T-helper 17 cell (primary cell): ENCODE results near the gene PPM1F. TPM values are rescaled to one million over a fixed set of nuclear protein-coding genes. Genes with fewer than 3 reads are reported as not detected.
"Not testable (repeated sequence)": the region's sequence is repeated elsewhere in the genome, so short reads cannot be mapped to it uniquely, and the experiment has no call there.

ENCODE experiments used
- ATAC-seq: fragments of 150-1000 bp; cut with Tn5 transposase; 2 replicates; pipeline ENCODE4 v1.10.0; 2021; ENCODE audit warnings: mild to moderate bottlenecking, moderate library complexity
- DNase-seq, 3 donors: peaks; one replicate each; pipeline versions ENCODE4 v3.0.0 to v3.0.0-alpha.2; 2020 to 2021
- H3K9me3 ChIP-seq: one replicate; pipeline ENCODE4 v1.7.0; 2013; ENCODE audit warnings: low read length, mild to moderate bottlenecking; ENCODE audit not compliant: control insufficient read depth, poor library complexity, severe bottlenecking
- H3K27ac Mint-ChIP-seq: one replicate; pipeline ENCODE4 v1.8.0; 2022; ENCODE audit warnings: mild to moderate bottlenecking, moderate library complexity, mixed read lengths
- H3K27me3 Mint-ChIP-seq: one replicate; pipeline ENCODE4 v1.8.0; 2022; ENCODE audit warnings: mixed read lengths
- H3K36me3 Mint-ChIP-seq: one replicate; pipeline ENCODE4 v1.8.0; 2022; ENCODE audit warnings: low read depth, mixed read lengths
- H3K4me1 Mint-ChIP-seq: one replicate; pipeline ENCODE4 v1.8.0; 2022; ENCODE audit warnings: mild to moderate bottlenecking, mixed read lengths
- H3K4me3 Mint-ChIP-seq: one replicate; pipeline ENCODE4 v1.8.0; 2022; ENCODE audit warnings: mild to moderate bottlenecking, moderate library complexity, mixed read lengths
- total RNA-seq, 4 donors: library from RNA in 2 of 4; stranded (reverse) in 2 of 4; gene quantifications; one replicate each; pipeline ENCODE4 v1.2.3 and lab custom pipeline; 2022 to 2026

Gene PPM1F
- total RNA-seq, 2 donors from 2014 or later: 15.8 to 16.2 TPM

DNA sequence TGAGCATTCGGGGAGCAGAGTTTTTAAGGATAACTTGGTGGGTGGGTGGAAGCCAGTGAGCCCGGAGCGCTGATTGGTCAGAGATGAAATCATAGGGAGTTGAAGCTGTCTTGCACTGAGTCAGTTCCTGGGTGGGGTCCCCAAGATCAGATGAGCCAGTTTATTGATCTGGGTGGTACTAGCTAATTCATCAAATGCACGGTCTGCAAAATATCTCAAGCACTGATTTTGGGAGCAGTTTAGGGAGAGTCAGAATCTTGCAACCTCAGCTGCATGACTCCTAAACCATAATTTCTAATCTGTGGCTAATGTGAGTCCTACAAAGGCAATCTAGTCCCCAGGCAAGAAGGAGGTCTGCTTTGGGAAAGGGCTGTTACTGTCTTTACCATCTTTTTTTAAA lies 42.3 kb downstream of the PPM1F start:
- ATAC-seq, H3K27ac Mint-ChIP-seq, DNase-seq, H3K36me3 Mint-ChIP-seq, H3K4me1 Mint-ChIP-seq, H3K9me3 ChIP-seq, H3K27me3 Mint-ChIP-seq, H3K4me3 Mint-ChIP-seq: not testable (repeated sequence)

DNA sequence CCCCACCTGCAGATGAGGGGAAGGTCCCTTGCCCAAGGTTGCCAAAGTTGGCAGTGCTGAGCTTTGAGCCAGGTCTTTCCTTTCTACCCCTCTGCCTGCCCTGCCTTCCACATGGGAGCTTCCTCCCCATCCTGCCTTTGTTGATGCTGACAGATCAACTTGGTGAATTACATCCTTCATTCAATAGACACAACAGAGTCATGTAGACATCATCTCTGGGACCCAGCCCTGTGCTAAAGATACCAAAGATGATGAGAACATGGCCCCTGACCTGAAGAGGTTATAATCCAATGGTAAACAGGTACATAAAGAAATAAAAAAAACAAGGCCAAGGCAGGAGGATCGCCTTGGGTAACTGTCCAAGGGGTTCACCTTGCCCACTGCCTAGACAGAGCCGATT lies 42.8 kb downstream of the PPM1F start:
- Mint-ChIP-seq H3K36me3 (peaks cover 3% of the 10 kb centered on the region), H3K4me1 (peaks cover 8% of the 10 kb centered on the region), H3K27me3 (no peaks in the 10 kb centered on the region), H3K4me3 (no peak overlapping the region), H3K27ac (no peak overlapping the region)
- ATAC-seq (no peak), DNase-seq (no peak)
- H3K9me3 ChIP-seq: no peaks in the 10 kb centered on the region

DNA sequence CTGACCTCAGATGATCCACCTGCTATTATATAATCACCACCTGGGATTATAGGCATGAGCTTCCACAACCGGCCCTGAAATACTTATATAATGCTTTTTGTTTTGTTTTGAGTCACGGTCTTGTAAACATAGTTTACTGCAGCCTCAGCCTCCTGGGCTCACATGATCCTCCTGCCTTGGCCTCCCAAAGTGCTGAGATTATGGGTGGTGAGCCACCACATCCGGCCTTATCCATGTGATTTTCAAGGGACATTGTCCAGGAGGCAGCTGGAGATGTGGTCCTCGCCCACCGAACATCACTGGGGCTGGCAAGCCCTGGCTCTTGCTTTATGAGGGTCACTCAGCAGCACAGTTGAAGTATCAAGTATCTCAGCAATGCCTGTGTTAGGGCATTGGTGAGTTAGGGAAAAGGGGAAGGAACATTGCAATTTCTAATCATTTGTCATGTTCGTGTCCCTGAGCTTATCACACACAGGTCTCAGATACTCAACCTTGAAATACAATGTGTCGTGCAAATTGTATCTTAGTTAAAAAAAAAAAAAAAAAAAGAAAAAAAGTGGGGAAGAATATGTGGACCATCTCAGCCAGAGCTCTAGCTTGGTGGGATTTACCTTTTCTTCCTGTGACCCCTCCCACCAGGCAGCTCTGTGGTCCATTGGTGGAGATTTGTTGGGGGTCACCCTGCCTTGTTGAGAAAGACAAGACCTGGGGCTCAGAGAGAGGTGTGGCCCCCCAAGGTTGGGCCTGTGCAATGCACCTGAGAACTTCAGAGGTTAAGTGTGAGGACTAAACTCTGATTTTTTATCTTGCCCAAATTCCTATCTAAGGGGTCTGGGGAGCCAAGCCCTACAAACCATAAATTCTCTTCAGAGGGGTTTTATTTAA lies 44.8 kb downstream of the PPM1F start:
- Mint-ChIP-seq H3K36me3 (peaks cover 3% of the 10 kb centered on the region), H3K4me1 (peaks cover 8% of the 10 kb centered on the region), H3K4me3 (no peak overlapping the region), H3K27me3 (no peaks in the 10 kb centered on the region), H3K27ac (no peak overlapping the region)
- H3K9me3 ChIP-seq: no peaks in the 10 kb centered on the region
- DNase-seq (no peak), ATAC-seq (no peak)

DNA sequence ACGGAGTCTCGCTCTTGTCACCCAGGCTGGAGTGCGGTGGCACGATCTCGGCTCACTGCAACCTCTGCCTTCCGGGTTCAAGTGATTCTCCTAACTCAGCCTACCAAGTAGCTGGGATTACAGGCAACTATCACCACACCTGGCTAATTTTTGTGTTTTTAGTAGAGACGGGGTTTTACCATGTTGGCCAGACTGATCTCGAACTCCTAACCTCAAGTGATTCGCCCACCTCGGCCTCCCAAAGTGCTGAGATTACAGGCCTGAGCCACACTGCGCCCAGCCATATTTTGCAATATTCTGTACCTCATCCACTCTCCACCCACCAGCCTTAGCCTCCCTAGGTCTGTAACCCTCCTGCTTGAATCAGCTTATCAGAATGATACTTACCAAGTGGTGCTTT lies 47.4 kb downstream of the PPM1F start:
- not testable (repeated sequence) for DNase-seq, H3K4me1 Mint-ChIP-seq, H3K4me3 Mint-ChIP-seq, H3K36me3 Mint-ChIP-seq, H3K27me3 Mint-ChIP-seq, H3K27ac Mint-ChIP-seq, ATAC-seq, H3K9me3 ChIP-seq

DNA sequence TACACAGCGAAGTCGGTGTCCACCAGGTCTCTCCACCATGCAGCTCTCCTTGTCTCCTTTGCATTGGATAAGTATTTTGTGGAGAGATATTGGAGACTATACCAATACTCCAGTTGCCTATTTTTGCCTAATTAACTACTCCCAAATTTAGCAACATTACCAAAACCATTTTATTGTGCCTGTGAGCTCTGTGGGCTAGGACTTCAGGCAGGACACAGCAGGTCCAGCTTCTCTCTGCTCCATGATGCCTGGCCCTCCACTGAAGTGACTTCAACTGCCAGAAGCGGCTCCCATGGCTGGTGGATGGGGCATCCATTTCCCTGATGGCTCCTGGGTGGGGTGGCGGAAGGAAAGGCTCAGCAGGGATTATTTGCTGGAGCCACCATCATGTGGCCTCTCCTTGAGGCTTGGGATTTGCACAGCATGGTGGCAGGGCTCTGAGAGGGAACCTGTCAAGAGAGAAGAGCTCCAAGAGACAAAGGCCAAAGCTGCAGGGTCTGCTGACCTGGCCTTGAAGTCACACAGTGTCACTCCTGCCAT lies 48.3 kb downstream of the PPM1F start:
- no peaks in the 10 kb centered on the region for H3K27me3 Mint-ChIP-seq
- H3K27ac Mint-ChIP-seq: no peak overlapping the region
- DNase-seq (no peak), ATAC-seq (no peak)
- no peaks in the 10 kb centered on the region for H3K9me3 ChIP-seq
- peaks cover 3% of the 10 kb centered on the region for H3K36me3 Mint-ChIP-seq
- H3K4me3 Mint-ChIP-seq: peak overlapping the region; percentile 25
- peaks cover 3% of the 10 kb centered on the region for H3K4me1 Mint-ChIP-seq

DNA sequence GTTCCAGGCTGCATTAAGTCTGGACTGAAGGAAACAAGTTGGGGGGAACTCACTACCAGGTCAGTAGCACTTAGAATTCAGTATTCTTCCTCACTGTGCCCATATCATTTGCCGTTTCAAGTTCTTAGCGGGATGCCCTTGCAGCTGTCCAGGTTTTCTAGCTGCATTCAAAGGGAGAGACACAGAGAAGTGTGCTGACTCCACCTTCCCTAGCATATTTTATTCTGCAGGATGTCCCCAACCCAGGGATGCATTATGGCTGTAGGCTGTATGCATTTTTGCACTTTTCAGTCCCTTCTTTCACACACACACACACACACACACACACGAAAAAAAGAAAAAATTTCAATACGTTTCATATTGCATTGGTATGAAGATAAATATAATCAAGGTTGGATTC lies 49.4 kb downstream of the PPM1F start:
- no peak overlapping the region for H3K4me3 Mint-ChIP-seq
- no peaks in the 10 kb centered on the region for H3K9me3 ChIP-seq
- peaks cover 3% of the 10 kb centered on the region for H3K36me3 Mint-ChIP-seq
- peaks cover 3% of the 10 kb centered on the region for H3K4me1 Mint-ChIP-seq
- H3K27me3 Mint-ChIP-seq: no peaks in the 10 kb centered on the region
- ATAC-seq (no peak), DNase-seq (no peak)
- H3K27ac Mint-ChIP-seq: no peak overlapping the region

DNA sequence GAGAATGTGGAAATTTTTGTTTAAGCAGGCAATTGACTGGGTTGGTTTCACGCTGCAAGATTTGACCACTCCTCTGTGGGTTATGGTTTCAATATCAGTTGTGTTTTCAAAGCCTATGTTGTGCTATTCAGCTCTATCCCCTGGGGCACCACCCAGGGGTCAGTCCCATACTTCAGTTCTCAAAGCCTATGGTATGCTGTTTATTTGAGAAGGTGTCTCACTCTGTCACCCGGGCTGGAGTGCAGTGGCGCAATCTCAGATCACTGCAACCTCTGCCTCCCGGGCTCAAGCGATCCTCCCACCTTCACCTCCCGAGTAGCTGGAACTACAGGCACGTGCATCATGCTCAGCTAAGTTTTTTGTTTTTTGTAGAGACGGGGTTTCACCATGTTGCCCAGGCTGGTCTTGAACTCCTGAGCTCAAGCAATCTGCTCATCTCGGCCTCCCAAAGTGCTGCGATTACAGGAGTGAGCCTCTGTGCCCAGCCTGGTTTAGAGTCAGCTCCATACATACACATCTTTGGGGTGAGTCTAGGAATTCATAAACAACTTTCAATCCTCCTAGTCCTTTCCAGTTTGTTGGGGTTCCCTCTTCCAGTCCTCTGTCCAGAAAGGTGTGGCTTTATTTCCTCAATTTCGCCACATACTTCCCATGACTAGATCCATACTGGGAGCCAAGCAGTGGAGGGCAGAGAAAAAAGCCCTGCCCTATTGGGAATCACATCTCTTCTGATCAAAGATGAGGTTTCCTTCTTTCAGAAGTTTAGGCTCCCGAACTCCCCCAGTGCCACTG lies 50.2 kb downstream of the PPM1F start:
- DNase-seq (no peak), ATAC-seq (no peak)
- Mint-ChIP-seq H3K36me3 (peaks cover 3% of the 10 kb centered on the region), H3K27me3 (no peaks in the 10 kb centered on the region), H3K27ac (no peak overlapping the region), H3K4me3 (no peak overlapping the region), H3K4me1 (peaks cover 3% of the 10 kb centered on the region)
- no peaks in the 10 kb centered on the region for H3K9me3 ChIP-seq

DNA sequence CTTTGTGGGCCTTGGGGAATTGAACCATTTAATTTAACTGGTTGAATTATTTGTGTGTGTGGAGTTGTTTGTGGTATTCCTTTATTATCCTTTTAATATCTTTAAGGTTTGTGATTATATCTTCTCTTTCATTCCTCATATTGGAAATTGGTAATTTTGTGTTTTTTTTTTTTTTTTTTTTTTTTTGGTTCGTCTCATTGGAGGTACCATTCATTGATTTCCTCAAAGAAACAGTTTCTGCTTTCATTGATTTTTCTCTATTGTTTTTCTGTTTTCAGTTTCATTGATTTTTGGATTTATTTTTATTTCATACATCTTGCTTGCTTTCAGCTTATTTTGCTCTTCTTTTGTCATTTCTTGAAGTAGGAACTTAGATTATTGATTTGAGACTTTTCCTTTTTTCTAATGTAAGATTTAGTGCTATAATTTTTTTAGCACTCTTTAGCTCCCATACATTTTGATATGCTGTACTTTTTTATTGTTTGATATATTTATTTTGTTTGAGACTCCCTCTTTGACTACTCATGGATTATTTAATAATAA lies 54.2 kb downstream of the PPM1F start:
- DNase-seq (no peak), ATAC-seq (no peak)
- no peak overlapping the region for H3K4me3 Mint-ChIP-seq
- no peaks in the 10 kb centered on the region for H3K27me3 Mint-ChIP-seq
- H3K9me3 ChIP-seq: no peaks in the 10 kb centered on the region
- H3K36me3 Mint-ChIP-seq: no peaks in the 10 kb centered on the region
- no peak overlapping the region for H3K27ac Mint-ChIP-seq
- H3K4me1 Mint-ChIP-seq: peaks cover 3% of the 10 kb centered on the region

DNA sequence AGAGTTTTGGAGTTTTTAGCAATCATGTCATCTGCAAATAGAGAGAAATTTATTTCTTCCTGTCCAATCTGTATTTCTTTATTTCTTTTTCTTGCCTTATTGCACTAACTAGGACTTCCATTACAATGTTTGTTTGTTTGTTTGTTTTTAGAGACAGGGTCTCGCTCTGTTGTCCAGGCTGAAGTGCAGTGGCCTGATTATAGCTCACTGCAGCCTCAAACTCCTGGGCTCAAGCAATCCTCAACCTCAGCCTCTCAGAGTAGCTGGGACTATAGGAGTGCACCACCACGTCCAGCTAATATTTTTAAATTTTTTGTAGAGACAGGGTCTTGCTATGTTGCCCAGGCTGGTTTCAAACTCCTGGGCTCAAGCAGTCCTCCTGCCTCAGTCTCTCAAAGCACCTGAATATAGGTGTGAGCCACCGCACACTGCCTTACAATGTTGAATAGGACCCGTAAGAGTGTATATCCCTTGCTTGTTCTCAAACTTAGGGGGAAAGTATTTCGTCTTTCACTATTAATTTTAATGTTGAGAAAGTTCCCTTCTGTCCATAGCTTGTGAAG lies 55.6 kb downstream of the PPM1F start:
- no peak for DNase-seq
- no peaks in the 10 kb centered on the region for H3K36me3 Mint-ChIP-seq
- H3K9me3 ChIP-seq: no peaks in the 10 kb centered on the region
- peaks cover 3% of the 10 kb centered on the region for H3K4me1 Mint-ChIP-seq
- H3K4me3 Mint-ChIP-seq: no peak overlapping the region
- peak overlapping the region; percentile 62 for H3K27ac Mint-ChIP-seq
- no peak for ATAC-seq
- H3K27me3 Mint-ChIP-seq: no peaks in the 10 kb centered on the region

DNA sequence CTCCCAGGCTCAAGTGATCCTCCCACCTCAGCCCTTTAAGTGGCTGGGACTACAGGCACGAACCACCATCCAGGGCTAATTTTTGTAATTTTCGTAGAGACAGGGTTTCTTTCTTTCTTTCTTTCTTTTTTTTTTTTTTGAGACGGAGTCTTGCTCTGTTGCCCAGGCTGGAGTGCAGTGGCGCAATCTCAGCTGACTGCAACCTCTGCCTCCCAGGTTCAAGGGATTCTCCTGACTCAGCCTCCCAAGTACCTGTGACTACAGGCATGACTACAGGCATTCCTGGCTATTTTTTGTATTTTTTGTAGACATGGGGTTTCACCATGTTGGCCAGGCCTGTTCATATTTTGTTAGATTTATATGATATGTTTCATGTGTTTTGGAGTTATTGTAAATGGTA lies 56.4 kb downstream of the PPM1F start:
- not testable (repeated sequence) for H3K4me3 Mint-ChIP-seq, H3K27me3 Mint-ChIP-seq, H3K36me3 Mint-ChIP-seq, H3K9me3 ChIP-seq, H3K27ac Mint-ChIP-seq, ATAC-seq, H3K4me1 Mint-ChIP-seq, DNase-seq

DNA sequence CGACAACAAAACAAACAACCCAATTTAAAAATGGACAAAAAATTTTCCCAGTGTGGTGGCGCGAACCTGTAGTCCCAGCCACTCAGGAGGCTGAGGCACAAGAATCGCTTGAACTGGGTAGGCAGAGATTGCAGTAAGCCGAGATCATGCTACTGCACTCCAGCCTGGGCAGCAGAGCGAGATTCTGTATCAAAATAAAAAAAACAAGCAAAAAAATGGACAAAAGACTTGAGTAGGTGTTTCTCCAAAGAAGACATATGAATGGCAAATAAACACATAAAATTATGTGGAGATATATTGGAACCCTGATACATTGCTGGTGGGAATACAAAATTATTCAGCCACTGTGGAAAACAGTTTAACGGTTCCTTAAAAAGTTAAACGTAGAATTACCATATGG lies 57.8 kb downstream of the PPM1F start:
- DNase-seq (no peak), ATAC-seq (no peak)
- H3K36me3 Mint-ChIP-seq: no peaks in the 10 kb centered on the region
- no peak overlapping the region for H3K4me3 Mint-ChIP-seq
- H3K27ac Mint-ChIP-seq: no peak overlapping the region
- H3K27me3 Mint-ChIP-seq: no peaks in the 10 kb centered on the region
- no peaks in the 10 kb centered on the region for H3K4me1 Mint-ChIP-seq
- no peaks in the 10 kb centered on the region for H3K9me3 ChIP-seq

DNA sequence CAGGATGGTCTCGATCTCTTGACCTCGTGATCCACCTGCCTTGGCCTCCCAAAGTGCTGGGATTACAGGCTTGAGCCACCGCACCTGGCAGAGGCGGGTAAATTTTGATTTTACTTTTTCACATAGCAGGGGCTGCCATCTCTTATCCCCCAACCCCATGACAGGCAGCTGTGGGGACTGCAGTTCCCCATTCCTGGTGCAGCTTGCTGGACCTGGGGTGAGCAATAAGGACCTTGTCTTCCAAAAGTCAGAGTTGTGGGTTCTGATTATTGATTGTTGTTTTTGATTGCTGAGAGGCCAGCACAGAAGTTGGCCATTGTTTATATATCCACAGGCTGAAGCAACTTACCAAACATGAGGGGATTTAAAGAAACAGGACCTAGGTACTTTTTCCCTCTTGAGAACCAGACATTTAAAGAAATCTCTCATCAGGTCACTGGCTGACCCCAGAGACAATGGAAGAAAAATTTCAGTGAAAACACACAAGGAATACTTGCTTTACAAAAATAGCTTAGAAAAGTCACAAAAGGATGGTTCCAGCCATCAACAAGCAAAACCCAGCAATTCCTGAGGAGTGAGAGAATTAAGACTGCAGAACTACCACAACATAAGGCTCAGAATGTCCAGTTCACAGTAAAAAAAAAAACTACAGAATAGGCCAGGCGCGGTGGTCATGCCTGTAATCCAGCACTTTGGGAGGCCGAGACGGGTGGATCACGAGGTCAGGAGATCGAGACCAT lies 63.2 kb downstream of the PPM1F start:
- ATAC-seq (no peak), DNase-seq (no peak)
- H3K4me1 Mint-ChIP-seq: no peaks in the 10 kb centered on the region
- no peaks in the 10 kb centered on the region for H3K9me3 ChIP-seq
- no peaks in the 10 kb centered on the region for H3K27me3 Mint-ChIP-seq
- no peak overlapping the region for H3K27ac Mint-ChIP-seq
- no peaks in the 10 kb centered on the region for H3K36me3 Mint-ChIP-seq
- no peak overlapping the region for H3K4me3 Mint-ChIP-seq
